GM19372 (cell line): ENCODE results near the gene CYB5A.
"Not testable (repeated sequence)": the region's sequence is repeated elsewhere in the genome, so short reads cannot be mapped to it uniquely, and the experiment has no call there.

Experiments
- ATAC-seq: cut with Tn5 transposase; IDR thresholded peaks from one replicate; pipeline ENCODE4 v1.9.1; 2021; ENCODE audit warnings: mild to moderate bottlenecking, low read depth, moderate library complexity; ENCODE audit not compliant: unreplicated experiment

CYB5A gene

GRCh38 chr18:74299746-74300145 lies 8.0 kb upstream of the CYB5A start:
- no peak for ATAC-seq

GRCh38 chr18:74299162-74299561 lies 7.4 kb upstream of the CYB5A start:
- ATAC-seq: no peak

- no peak for ATAC-seq
Observed at GRCh38 chr18:74294526-74294925, 2.8 kb upstream of the CYB5A start.

- ATAC-seq: not testable (repeated sequence)
Observed at GRCh38 chr18:74292982-74293381, 1.2 kb upstream of the CYB5A start.

- ATAC-seq: no peak
Observed at GRCh38 chr18:74292541-74292858, 737 bp upstream of the CYB5A start.

- no peak for ATAC-seq
Observed at GRCh38 chr18:74291472-74291770, 342 bp downstream of the CYB5A start.

- no peak for ATAC-seq
Observed at GRCh38 chr18:74290794-74291471, 830 bp downstream of the CYB5A start.

- ATAC-seq: no peak
Observed at GRCh38 chr18:74290021-74290420, 1.7 kb downstream of the CYB5A start.

- ATAC-seq: no peak
Observed at GRCh38 chr18:74289137-74289536, 2.6 kb downstream of the CYB5A start.

- ATAC-seq: no peak
Observed at GRCh38 chr18:74288730-74289129, 3.0 kb downstream of the CYB5A start.

GRCh38 chr18:74288041-74288440 lies 3.7 kb downstream of the CYB5A start:
- no peak for ATAC-seq

GRCh38 chr18:74286856-74287255 lies 4.9 kb downstream of the CYB5A start:
- no peak for ATAC-seq

GRCh38 chr18:74286106-74286855 lies 5.5 kb downstream of the CYB5A start:
- ATAC-seq: no peak

GRCh38 chr18:74285583-74285982 lies 6.2 kb downstream of the CYB5A start:
- ATAC-seq: not testable (repeated sequence)

GRCh38 chr18:74284980-74285355 lies 6.8 kb downstream of the CYB5A start:
- ATAC-seq: no peak

GRCh38 chr18:74284191-74284979 lies 7.4 kb downstream of the CYB5A start:
- ATAC-seq: no peak

GRCh38 chr18:74283646-74284045 lies 8.1 kb downstream of the CYB5A start:
- ATAC-seq: no peak

GRCh38 chr18:74282755-74283554 lies 8.8 kb downstream of the CYB5A start:
- no peak for ATAC-seq

- no peak for ATAC-seq
Observed at GRCh38 chr18:74281980-74282754, 9.6 kb downstream of the CYB5A start.
